ENCODE results near the gene CNTN6.

The CNTN6 gene

GRCh38 chr3:1088503-1088902 is 4.3 kb upstream of the CNTN6 start:
- no peak overlapping the region for H3K4me3 ChIP-seq (ENCODE audit: low read depth in 1 of 5, low read length in 5 of 5)
- H3K36me3 ChIP-seq (ENCODE audit: control insufficient read depth in 5 of 5, insufficient read depth in 5 of 5, low read length in 5 of 5) = no peaks in the 10 kb centered on the region
- H3K9me3 ChIP-seq (ENCODE audit: control insufficient read depth in 5 of 5, low read length in 5 of 5) = no peaks in the 10 kb centered on the region
- H3K9ac ChIP-seq (ENCODE audit: low read length in 5 of 5) = no peak overlapping the region
- peaks cover 0 to 30% (median 10%) of the 10 kb centered on the region in 5 donors for H3K4me1 ChIP-seq (ENCODE audit: control insufficient read depth in 5 of 5, insufficient read depth in 5 of 5, low read length in 5 of 5)
- H3K27ac ChIP-seq (ENCODE audit: low read depth, low read length) = no peak overlapping the region
- no peaks in the 10 kb centered on the region for H3K27me3 ChIP-seq (ENCODE audit: control insufficient read depth in 5 of 5, insufficient read depth in 4 of 5, low read length in 5 of 5)

GRCh38 chr3:1091286-1091685 is 1.5 kb upstream of the CNTN6 start:
- Histone ChIP-seq H3K36me3 (ENCODE audit: control insufficient read depth in 5 of 5, insufficient read depth in 5 of 5, low read length in 5 of 5) (no peaks in the 10 kb centered on the region), H3K4me3 (ENCODE audit: low read depth in 1 of 5, low read length in 5 of 5) (no peak overlapping the region), H3K27ac (ENCODE audit: low read depth, low read length) (no peak overlapping the region), H3K4me1 (ENCODE audit: control insufficient read depth in 5 of 5, insufficient read depth in 5 of 5, low read length in 5 of 5) (peaks cover 0 to 32% (median 10%) of the 10 kb centered on the region in 5 donors), H3K27me3 (ENCODE audit: control insufficient read depth in 5 of 5, insufficient read depth in 4 of 5, low read length in 5 of 5) (no peaks in the 10 kb centered on the region), H3K9ac (ENCODE audit: low read length in 5 of 5) (no peak overlapping the region), H3K9me3 (ENCODE audit: control insufficient read depth in 5 of 5, low read length in 5 of 5) (peaks cover 0 to under 1% (median 0%) of the 10 kb centered on the region in 5 donors)

GRCh38 chr3:1092061-1092460 is 763 bp upstream of the CNTN6 start:
- H3K27me3 ChIP-seq (ENCODE audit: control insufficient read depth in 5 of 5, insufficient read depth in 4 of 5, low read length in 5 of 5) = no peaks in the 10 kb centered on the region
- no peak overlapping the region for H3K9ac ChIP-seq (ENCODE audit: low read length in 5 of 5)
- H3K36me3 ChIP-seq (ENCODE audit: control insufficient read depth in 5 of 5, insufficient read depth in 5 of 5, low read length in 5 of 5) = no peaks in the 10 kb centered on the region
- peaks cover 0 to 6% (median 0%) of the 10 kb centered on the region in 5 donors for H3K9me3 ChIP-seq (ENCODE audit: control insufficient read depth in 5 of 5, low read length in 5 of 5)
- H3K27ac ChIP-seq (ENCODE audit: low read depth, low read length) = no peak overlapping the region
- H3K4me3 ChIP-seq (ENCODE audit: low read depth in 1 of 5, low read length in 5 of 5) = peak overlapping the region in 1 of 5 donors; percentile 40
- peaks cover 0 to 27% (median 10%) of the 10 kb centered on the region in 5 donors for H3K4me1 ChIP-seq (ENCODE audit: control insufficient read depth in 5 of 5, insufficient read depth in 5 of 5, low read length in 5 of 5)

- Histone ChIP-seq H3K4me3 (ENCODE audit: low read depth in 1 of 5, low read length in 5 of 5) (peak overlapping the region; percentile 3 to 46 (median 37)), H3K36me3 (ENCODE audit: control insufficient read depth in 5 of 5, insufficient read depth in 5 of 5, low read length in 5 of 5) (no peaks in the 10 kb centered on the region), H3K27ac (ENCODE audit: low read depth, low read length) (no peak overlapping the region), H3K4me1 (ENCODE audit: control insufficient read depth in 5 of 5, insufficient read depth in 5 of 5, low read length in 5 of 5) (peaks cover 0 to 18% (median 10%) of the 10 kb centered on the region in 5 donors), H3K27me3 (ENCODE audit: control insufficient read depth in 5 of 5, insufficient read depth in 4 of 5, low read length in 5 of 5) (no peaks in the 10 kb centered on the region), H3K9me3 (ENCODE audit: control insufficient read depth in 5 of 5, low read length in 5 of 5) (peaks cover 0 to 6% (median 0%) of the 10 kb centered on the region in 5 donors), H3K9ac (ENCODE audit: low read length in 5 of 5) (no peak overlapping the region)
Measured at GRCh38 chr3:1093217-1093616, 393 bp downstream of the CNTN6 start.

GRCh38 chr3:1103525-1103924 is 10.7 kb downstream of the CNTN6 start:
- H3K27ac ChIP-seq (ENCODE audit: low read depth, low read length) = no peak overlapping the region
- H3K4me3 ChIP-seq (ENCODE audit: low read depth in 1 of 5, low read length in 5 of 5) = no peak overlapping the region
- no peaks in the 10 kb centered on the region for H3K4me1 ChIP-seq (ENCODE audit: control insufficient read depth in 5 of 5, insufficient read depth in 5 of 5, low read length in 5 of 5)
- H3K36me3 ChIP-seq (ENCODE audit: control insufficient read depth in 5 of 5, insufficient read depth in 5 of 5, low read length in 5 of 5) = no peaks in the 10 kb centered on the region
- H3K9ac ChIP-seq (ENCODE audit: low read length in 5 of 5) = no peak overlapping the region
- H3K9me3 ChIP-seq (ENCODE audit: control insufficient read depth in 5 of 5, low read length in 5 of 5) = no peaks in the 10 kb centered on the region
- H3K27me3 ChIP-seq (ENCODE audit: control insufficient read depth in 5 of 5, insufficient read depth in 4 of 5, low read length in 5 of 5) = no peaks in the 10 kb centered on the region

- Histone ChIP-seq H3K27me3 (ENCODE audit: control insufficient read depth in 5 of 5, insufficient read depth in 4 of 5, low read length in 5 of 5) (no peaks in the 10 kb centered on the region), H3K9ac (ENCODE audit: low read length in 5 of 5) (no peak overlapping the region), H3K9me3 (ENCODE audit: control insufficient read depth in 5 of 5, low read length in 5 of 5) (no peaks in the 10 kb centered on the region), H3K4me1 (ENCODE audit: control insufficient read depth in 5 of 5, insufficient read depth in 5 of 5, low read length in 5 of 5) (no peaks in the 10 kb centered on the region), H3K27ac (ENCODE audit: low read depth, low read length) (no peak overlapping the region), H3K4me3 (ENCODE audit: low read depth in 1 of 5, low read length in 5 of 5) (no peak overlapping the region), H3K36me3 (ENCODE audit: control insufficient read depth in 5 of 5, insufficient read depth in 5 of 5, low read length in 5 of 5) (no peaks in the 10 kb centered on the region)
Measured at GRCh38 chr3:1117843-1118473, 25.1 kb downstream of the CNTN6 start.

GRCh38 chr3:1131166-1131565 is 38.3 kb downstream of the CNTN6 start:
- no peaks in the 10 kb centered on the region for H3K27me3 ChIP-seq (ENCODE audit: control insufficient read depth in 5 of 5, insufficient read depth in 4 of 5, low read length in 5 of 5)

GRCh38 chr3:1135194-1135593 is 42.4 kb downstream of the CNTN6 start:
- H3K9me3 ChIP-seq (ENCODE audit: control insufficient read depth in 5 of 5, low read length in 5 of 5) = no peaks in the 10 kb centered on the region
- H3K4me3 ChIP-seq (ENCODE audit: low read depth in 1 of 5, low read length in 5 of 5) = no peak overlapping the region
- H3K4me1 ChIP-seq (ENCODE audit: control insufficient read depth in 5 of 5, insufficient read depth in 5 of 5, low read length in 5 of 5) = no peaks in the 10 kb centered on the region
- H3K9ac ChIP-seq (ENCODE audit: low read length in 5 of 5) = no peak overlapping the region
- H3K36me3 ChIP-seq (ENCODE audit: control insufficient read depth in 5 of 5, insufficient read depth in 5 of 5, low read length in 5 of 5) = no peaks in the 10 kb centered on the region
- no peak overlapping the region for H3K27ac ChIP-seq (ENCODE audit: low read depth, low read length)
- H3K27me3 ChIP-seq (ENCODE audit: control insufficient read depth in 5 of 5, insufficient read depth in 4 of 5, low read length in 5 of 5) = no peaks in the 10 kb centered on the region

More at GRCh38 chr3:1131166-1131565, 38.3 kb downstream of the CNTN6 start:
- Histone ChIP-seq H3K9ac (ENCODE audit: low read length in 5 of 5) (no peak overlapping the region), H3K36me3 (ENCODE audit: control insufficient read depth in 5 of 5, insufficient read depth in 5 of 5, low read length in 5 of 5) (no peaks in the 10 kb centered on the region), H3K4me1 (ENCODE audit: control insufficient read depth in 5 of 5, insufficient read depth in 5 of 5, low read length in 5 of 5) (no peaks in the 10 kb centered on the region), H3K4me3 (ENCODE audit: low read depth in 1 of 5, low read length in 5 of 5) (no peak overlapping the region), H3K9me3 (ENCODE audit: control insufficient read depth in 5 of 5, low read length in 5 of 5) (no peaks in the 10 kb centered on the region), H3K27ac (ENCODE audit: low read depth, low read length) (no peak overlapping the region)

- Histone ChIP-seq H3K36me3 (ENCODE audit: control insufficient read depth in 5 of 5, insufficient read depth in 5 of 5, low read length in 5 of 5) (no peaks in the 10 kb centered on the region), H3K9me3 (ENCODE audit: control insufficient read depth in 5 of 5, low read length in 5 of 5) (no peaks in the 10 kb centered on the region), H3K4me1 (ENCODE audit: control insufficient read depth in 5 of 5, insufficient read depth in 5 of 5, low read length in 5 of 5) (no peaks in the 10 kb centered on the region), H3K9ac (ENCODE audit: low read length in 5 of 5) (no peak overlapping the region), H3K4me3 (ENCODE audit: low read depth in 1 of 5, low read length in 5 of 5) (no peak overlapping the region), H3K27ac (ENCODE audit: low read depth, low read length) (no peak overlapping the region), H3K27me3 (ENCODE audit: control insufficient read depth in 5 of 5, insufficient read depth in 4 of 5, low read length in 5 of 5) (no peaks in the 10 kb centered on the region)
Measured at GRCh38 chr3:1138036-1138435, 45.2 kb downstream of the CNTN6 start.

- Histone ChIP-seq H3K27me3 (ENCODE audit: control insufficient read depth in 5 of 5, insufficient read depth in 4 of 5, low read length in 5 of 5) (no peaks in the 10 kb centered on the region), H3K4me3 (ENCODE audit: low read depth in 1 of 5, low read length in 5 of 5) (no peak overlapping the region), H3K9me3 (ENCODE audit: control insufficient read depth in 5 of 5, low read length in 5 of 5) (no peaks in the 10 kb centered on the region), H3K27ac (ENCODE audit: low read depth, low read length) (no peak overlapping the region), H3K36me3 (ENCODE audit: control insufficient read depth in 5 of 5, insufficient read depth in 5 of 5, low read length in 5 of 5) (no peaks in the 10 kb centered on the region), H3K9ac (ENCODE audit: low read length in 5 of 5) (no peak overlapping the region), H3K4me1 (ENCODE audit: control insufficient read depth in 5 of 5, insufficient read depth in 5 of 5, low read length in 5 of 5) (no peaks in the 10 kb centered on the region)
Measured at GRCh38 chr3:1139071-1139470, 46.2 kb downstream of the CNTN6 start.
